K562 (cell line): ENCODE measurements around the gene DENND1A. TPM values are rescaled to one million over a fixed set of nuclear protein-coding genes. Genes with fewer than 3 reads are reported as not detected.

ENCODE experiments used
- ATAC-seq: fragments of 200-7000 bp; cut with Tn5 transposase; 3 replicates; pipeline ENCODE4 v1.9.1; 2020; ENCODE audit warnings: moderate library complexity
- BruUV-seq: library from RNA; stranded (reverse); fragments of 400-500 nt; replicated peaks from 2 replicates; lab custom pipeline; 2021; lab: Mats Ljungman, UMichigan
- CTCF ChIA-PET: fragments of 300-600 bp; formaldehyde crosslinking; extraction: SDS; loops from one replicate; lab custom pipeline; 2021; ENCODE audit warnings: low intra/inter-chr PET ratio; lab: Yijun Ruan, JAX
- POLR2A ChIA-PET: fragments of 300-600, 350-650 bp; sonication (Branson Sonifier 250); formaldehyde crosslinking; extraction: SDS; loops from one replicate; lab custom pipeline; 2021; ENCODE audit warnings: antibody characterized with exemption, inconsistent platforms; lab: Yijun Ruan, JAX
- DNase-seq, 4 experiments: peaks; one replicate each; pipeline versions ENCODE4 v3.0.0 to v3.0.0-alpha.2; 2011 to 2018; ENCODE audit warnings: low spot score in 3 of 4, mixed read lengths in 3 of 4; ENCODE audit errors: extremely low read depth in 1 of 4
- FAIRE-seq: peaks from 2 replicates; lab custom pipeline; 2011; peaks lifted over from hg19 to GRCh38; lab: Jason Lieb, UNC
- H2AFZ ChIP-seq: 2 replicates; pipeline ENCODE4 v1.6.0; 2011; ENCODE audit warnings: low read depth, low read length, control low read depth, inconsistent platforms
- H3K27ac ChIP-seq: fragments of 200-600 bp; 3 replicates; pipeline ENCODE4 v1.8.0; 2011; ENCODE audit warnings: low read depth, mild to moderate bottlenecking, control low read depth, inconsistent platforms, low read length, moderate library complexity, mixed read lengths; ENCODE audit errors: extremely low read depth
- H3K27me3 ChIP-seq, 2 experiments: fragments of 300-600 bp in 1 of 2; 2 replicates in 1 of 2; 3 replicates in 1 of 2; pipeline versions ENCODE4 v1.6.0 to v1.8.0; 2011; ENCODE audit warnings: inconsistent platforms in 2 of 2, low read length in 2 of 2, mild to moderate bottlenecking in 1 of 2, mixed read lengths in 1 of 2, moderate library complexity in 1 of 2; ENCODE audit not compliant: control insufficient read depth in 2 of 2, insufficient read depth in 2 of 2
- H3K36me3 ChIP-seq: fragments of 300-600 bp; 3 replicates; pipeline ENCODE4 v1.8.0; 2011; ENCODE audit warnings: mild to moderate bottlenecking, low read length, inconsistent platforms; ENCODE audit not compliant: control insufficient read depth, insufficient read depth
- H3K4me1 ChIP-seq, 2 experiments: fragments of 200-600 bp in 1 of 2; replicated peaks in 1 of 2; 2 replicates in 1 of 2; 3 replicates in 1 of 2; pipeline versions ENCODE4 v1.5.1 to v1.8.0; 2011; ENCODE audit warnings: inconsistent platforms in 2 of 2, low read length in 2 of 2, mild to moderate bottlenecking in 1 of 2, mixed read lengths in 1 of 2, moderate library complexity in 1 of 2; ENCODE audit not compliant: control insufficient read depth in 2 of 2, insufficient read depth in 2 of 2
- H3K4me2 ChIP-seq: 2 replicates; pipeline ENCODE4 v1.6.1; 2011; ENCODE audit warnings: low read length, control low read depth, inconsistent platforms, mixed read lengths; ENCODE audit not compliant: insufficient read depth
- H3K4me3 ChIP-seq: fragments of 200-600 bp; sonication (generic), shearing (Covaris generic); 2 replicates; pipeline ENCODE4 v1.5.1; 2016; ENCODE audit warnings: control low read depth, inconsistent platforms
- H3K79me2 ChIP-seq: fragments of 200-600 bp; 3 replicates; pipeline ENCODE4 v1.8.0; 2011; ENCODE audit warnings: low read length, inconsistent platforms; ENCODE audit not compliant: control insufficient read depth, insufficient read depth
- H3K9ac ChIP-seq, 2 experiments: 2 replicates each; pipeline versions ENCODE4 v1.6.0 to v1.6.1; 2011; ENCODE audit warnings: low read depth in 2 of 2, low read length in 2 of 2, control low read depth in 1 of 2, inconsistent platforms in 1 of 2, mild to moderate bottlenecking in 1 of 2, mixed read lengths in 1 of 2; ENCODE audit not compliant: insufficient read depth in 1 of 2
- H3K9me1 ChIP-seq: one replicate; pipeline ENCODE4 v1.6.0; 2011; ENCODE audit warnings: inconsistent platforms, mild to moderate bottlenecking, low read length, moderate library complexity; ENCODE audit not compliant: control insufficient read depth, insufficient read depth
- H3K9me3 ChIP-seq: replicated peaks from 2 replicates; pipeline ENCODE4 v1.5.1; 2011; ENCODE audit warnings: low read depth, low read length, inconsistent platforms; ENCODE audit not compliant: control insufficient read depth, insufficient read depth
- H4K20me1 ChIP-seq: replicated peaks from 2 replicates; pipeline ENCODE4 v1.6.1; 2011; ENCODE audit warnings: low read length, inconsistent platforms, mixed read lengths; ENCODE audit not compliant: control insufficient read depth, insufficient read depth
- CBX1 ChIP-seq: sonication (generic); IDR thresholded peaks from 2 replicates; pipeline ENCODE4 v1.6.1; 2016; ENCODE audit warnings: antibody characterized with exemption, low read depth, mild to moderate bottlenecking
- FOXA1 ChIP-seq: fragments of 450-650 bp; IDR thresholded peaks from 2 replicates; pipeline ENCODE4 v1.6.1; 2016; ENCODE audit warnings: mild to moderate bottlenecking, borderline replicate concordance
- GABPA ChIP-seq: fragments of 200-800 bp; sonication (Bioruptor generic); conservative IDR thresholded peaks from 2 replicates; pipeline ENCODE4 v1.6.1; 2016; ENCODE audit warnings: low read depth, missing genetic modification characterization, missing compliant biosample characterization
- MGA ChIP-seq: fragments of 450-650 bp; IDR thresholded peaks from 2 replicates; pipeline ENCODE4 v1.6.1; 2016; ENCODE audit warnings: mild to moderate bottlenecking, moderate library complexity
- MXD1 ChIP-seq: fragments of 250-450 bp; sonication (Bioruptor Pico); IDR thresholded peaks from 2 replicates; pipeline ENCODE4 v1.8.0; 2021; ENCODE audit warnings: borderline replicate concordance, mild to moderate bottlenecking, moderate library complexity; ENCODE audit not compliant: poor library complexity, severe bottlenecking
- POU5F1 ChIP-seq: fragments of 150-350 bp; IDR thresholded peaks from 2 replicates; pipeline ENCODE4 v1.6.1; 2014; ENCODE audit warnings: borderline replicate concordance, low read length, low read depth, mild to moderate bottlenecking; ENCODE audit not compliant: partially characterized antibody
- ZBTB12 ChIP-seq: fragments of 250-450 bp; sonication (Bioruptor Pico); IDR thresholded peaks from 2 replicates; pipeline ENCODE4 v1.4.0; 2020
- WGBS: fragments of 100-300 bp; shearing (Covaris generic); methylation state at CpG from one replicate; pipeline ENCODE4 v1.1.6; 2016; ENCODE audit warnings: low coverage, mixed read lengths; ENCODE audit not compliant: insufficient coverage; ENCODE audit errors: missing lambda C conversion rate; 5-methylcytosine and 5-hydroxymethylcytosine counted together
- in situ Hi-C: fragments of 300-500 bp; cut with MboI; formaldehyde crosslinking; loops from 4 replicates; pipeline ENCODE4 v1.15.0; 2018; ENCODE audit warnings: inconsistent platforms, mixed read lengths
- intact Hi-C: fragments of 100-400 bp; cut with micrococcal nuclease; formaldehyde crosslinking; loops from 2 replicates; pipeline ENCODE4 v1.14.2; 2022
- polyA plus RNA-seq, 8 experiments: library from polyadenylated mRNA; depleted of rRNA in 4 of 8; stranded (reverse) in 5 of 8; unstranded in 3 of 8; fragments of >200 nt; fragmentation: Nextera tagmentation in 2 of 8; fragmentation: Illumina TruSeq in 1 of 8; extraction: Ambion mirVana in 2 of 8; extraction: Trizol in 1 of 8; gene quantifications; 2 replicates each; pipeline versions ENCODE4 v1.2.1 to v1.2.3, GENCODE V29; 2011 to 2014; ENCODE audit warnings: inconsistent platforms in 1 of 8, missing spikeins in 1 of 8
- total RNA-seq, 7 experiments: library from RNA; depleted of rRNA in 6 of 7; stranded (reverse); fragments of >200 nt in 6 of 7; fragmentation: Illumina TruSeq in 2 of 7; extraction: Trizol in 2 of 7; gene quantifications; 2 replicates each; pipeline versions ENCODE4 v1.2.1 to v1.2.3, GENCODE V29; 2011 to 2021; ENCODE audit warnings: low replicate concordance in 1 of 7
- TF ChIP-seq, protein P1 (sequence below): sonication (generic); formaldehyde crosslinking; IDR thresholded peaks from 2 replicates; pipeline ENCODE4 v1.8.0; 2022; ENCODE audit warnings: mild to moderate bottlenecking, missing genetic modification reagents

Gene DENND1A
- total and polyA plus RNA-seq, 9 of the 15 experiments (the other 6 are each of a cell fraction or from before 2014, with no cell fraction given) = 7.6 to 29.5 (median 15.7) TPM

- intact Hi-C loops (no loop called here), in situ Hi-C loops (no loop called here)
- WGBS = under 1% methylated on average over 12 of the region's 12 CpGs
- no peak for DNase-seq
- Histone ChIP-seq H3K9me1 (no peaks in the 10 kb centered on the region), H3K9me3 (no peaks in the 10 kb centered on the region), H3K36me3 (no peaks in the 10 kb centered on the region), H2AFZ (no peak overlapping the region), H3K4me1 (no peaks in the 10 kb centered on the region), H3K9ac (no peak overlapping the region; a peak in 1 of 4 replicates), H3K27me3 (peaks cover 37 to 53% of the 10 kb centered on the region in 2 experiments), H3K4me2 (no peak overlapping the region), H3K4me3 (no peak overlapping the region), H4K20me1 (no peaks in the 10 kb centered on the region), H3K27ac (no peak overlapping the region), H3K79me2 (no peaks in the 10 kb centered on the region)
- FAIRE-seq = no peak
- no TSS peak for BruUV-seq
- ATAC-seq = no peak
- ChIA-PET POLR2A (no interaction called here), CTCF (no interaction called here)
- TF ChIP-seq ZBTB12 (CRISPR knock-in tag) (no peak), FOXA1 (no peak), POU5F1 (no peak), MGA (no peak), GABPA (tag) (no peak), CBX1 (no peak), MXD1 (no peak)
- TF ChIP-seq, protein P1, sequence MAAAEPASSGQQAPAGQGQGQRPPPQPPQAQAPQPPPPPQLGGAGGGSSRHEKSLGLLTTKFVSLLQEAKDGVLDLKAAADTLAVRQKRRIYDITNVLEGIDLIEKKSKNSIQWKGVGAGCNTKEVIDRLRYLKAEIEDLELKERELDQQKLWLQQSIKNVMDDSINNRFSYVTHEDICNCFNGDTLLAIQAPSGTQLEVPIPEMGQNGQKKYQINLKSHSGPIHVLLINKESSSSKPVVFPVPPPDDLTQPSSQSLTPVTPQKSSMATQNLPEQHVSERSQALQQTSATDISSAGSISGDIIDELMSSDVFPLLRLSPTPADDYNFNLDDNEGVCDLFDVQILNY (CRISPR knock-in tag) = no peak
Measured at GRCh38 chr9:123964761-123965160, 34.8 kb upstream of the DENND1A start.
